ENCODE results near the gene DNMT3B. TPM values are rescaled to one million over a fixed set of nuclear protein-coding genes. Genes with fewer than 3 reads are reported as not detected.

Gene DNMT3B
- total and polyA plus RNA-seq, 7 experiments from 2014 or later: 0.32 to 2.5 (median 0.66) TPM

GRCh38 chr20:32819992-32820697, 58.0 kb downstream of the DNMT3B start:
- DNase-seq (peak in 7 of 9 donors; percentile 81 to 96 (median 93)), ATAC-seq (peak; percentile 85)
- peak overlapping the region; percentile 85 for H3K27ac ChIP-seq (ENCODE audit: low read depth, low read length)
- H3K36me3 Mint-ChIP-seq: peaks cover 0 to 6% (median 0%) of the 10 kb centered on the region in 5 donors
- POLR2A ChIA-PET: interaction anchor here (0.6 to 2.7 kb wide), 13 partner anchors 8 to 278 kb away, joined by 3 to 26 read pairs (median 5); partner anchors contain the start of gene COMMD7
- peak overlapping the region; percentile 89 to 99 (median 94) for H3K4me3 Mint-ChIP-seq
- H3K4me1 ChIP-seq (ENCODE audit: control insufficient read depth in 2 of 2, insufficient read depth in 2 of 2, low read length in 2 of 2): peaks cover 22 to 34% of the 10 kb centered on the region in 2 donors
- peak overlapping the region; percentile 93 for H3K4me3 ChIP-seq (ENCODE audit: low read length)
- H3K9me3 Mint-ChIP-seq: peaks cover 0 to 4% (median 0%) of the 10 kb centered on the region in 11 donors
- CTCF ChIA-PET: interaction anchor here (0.6 to 1.4 kb wide), 4 partner anchors 10 to 42 kb away, joined by 3 to 5 read pairs (median 4); no protein-coding TSS in a partner anchor
- H3K9me3 ChIP-seq (ENCODE audit: control insufficient read depth in 2 of 3, low read length in 3 of 3): no peaks in the 10 kb centered on the region
- H3K27me3 ChIP-seq (ENCODE audit: control insufficient read depth in 2 of 2, insufficient read depth in 2 of 2, low read length in 2 of 2): no peaks in the 10 kb centered on the region
- peaks cover 0 to 2% (median 0%) of the 10 kb centered on the region in 3 experiments for H3K36me3 ChIP-seq (ENCODE audit: control insufficient read depth in 2 of 3, insufficient read depth in 3 of 3, low read length in 3 of 3)
- intact Hi-C loops (cut with micrococcal nuclease): loop anchor here (1.0 to 5.0 kb wide), 8 partner anchors 8 to 462 kb away; partner anchors contain the start of gene ASXL1 (in 1 of the 2)
- H3K27ac Mint-ChIP-seq: peak overlapping the region; percentile 66 to 99 (median 98)
- H3K4me1 Mint-ChIP-seq: peaks cover 28 to 49% (median 44%) of the 10 kb centered on the region in 7 donors
- H3K27me3 Mint-ChIP-seq: no peaks in the 10 kb centered on the region

DNA sequence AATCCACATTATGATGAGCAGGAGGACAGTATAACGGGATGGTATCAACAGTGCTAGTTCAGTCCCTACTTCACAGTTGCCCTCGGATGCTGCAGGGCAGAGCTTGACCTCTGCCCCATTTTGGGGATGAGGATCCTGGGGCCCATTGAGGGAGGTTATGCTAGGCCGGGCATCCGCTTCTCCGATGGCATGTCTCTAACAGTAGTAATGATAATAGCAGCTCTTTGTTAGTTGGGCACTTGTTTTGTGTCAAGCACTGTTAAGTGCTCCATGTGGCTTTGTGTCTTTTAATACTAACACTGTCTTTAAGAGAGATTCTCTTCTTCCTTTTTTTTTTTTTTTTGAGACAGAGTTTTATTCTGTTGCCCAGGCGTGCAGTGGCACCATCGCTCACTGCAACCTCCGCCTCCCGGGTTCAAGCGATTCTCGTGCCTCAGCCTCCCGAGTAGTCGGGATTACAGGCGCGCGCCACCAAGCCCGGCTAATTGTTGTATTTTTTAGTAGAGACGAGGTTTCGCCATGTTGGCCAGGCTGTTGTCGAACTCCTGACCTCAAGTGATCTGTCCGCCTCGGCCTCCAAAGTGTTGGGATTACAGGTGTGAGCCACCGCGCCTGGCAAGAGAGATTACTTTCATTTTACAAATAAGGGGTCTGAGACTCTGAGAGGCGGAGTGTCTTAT, 58.7 kb downstream of the DNMT3B start:
- Histone ChIP-seq H3K27ac (ENCODE audit: low read depth, low read length) (peak overlapping the region; percentile 85), H3K27me3 (ENCODE audit: control insufficient read depth in 2 of 2, insufficient read depth in 2 of 2, low read length in 2 of 2) (no peaks in the 10 kb centered on the region), H3K4me1 (ENCODE audit: control insufficient read depth in 2 of 2, insufficient read depth in 2 of 2, low read length in 2 of 2) (peaks cover 22 to 34% of the 10 kb centered on the region in 2 donors), H3K9me3 (ENCODE audit: control insufficient read depth in 2 of 3, low read length in 3 of 3) (no peaks in the 10 kb centered on the region), H3K36me3 (ENCODE audit: control insufficient read depth in 2 of 3, insufficient read depth in 3 of 3, low read length in 3 of 3) (peaks cover 0 to 4% (median 0%) of the 10 kb centered on the region in 3 experiments), H3K4me3 (ENCODE audit: low read length) (peak overlapping the region; percentile 93)
- intact Hi-C loops (cut with micrococcal nuclease): loop anchor here (1.0 to 5.0 kb wide), 3 partner anchors 7 to 463 kb away; partner anchors contain the start of gene ASXL1 (in 1 of the 2)
- Mint-ChIP-seq H3K4me3 (peak overlapping the region; percentile 89 to 99 (median 94)), H3K27ac (peak overlapping the region; percentile 66 to 99 (median 98)), H3K4me1 (peaks cover 30 to 54% (median 50%) of the 10 kb centered on the region in 7 donors), H3K36me3 (peaks cover 0 to 8% (median 0%) of the 10 kb centered on the region in 5 donors), H3K27me3 (no peaks in the 10 kb centered on the region), H3K9me3 (peaks cover 0 to 4% (median 0%) of the 10 kb centered on the region in 11 donors)
- POLR2A ChIA-PET: interaction anchor here (0.9 to 2.7 kb wide), 12 partner anchors 8 to 279 kb away, joined by 3 to 26 read pairs (median 5); partner anchors contain the start of gene COMMD7
- CTCF ChIA-PET: interaction anchor here (0.7 to 1.4 kb wide), 5 partner anchors 9 to 42 kb away, joined by 3 to 5 read pairs (median 3); no protein-coding TSS in a partner anchor
- DNase-seq (no peak), ATAC-seq (no peak)

DNA sequence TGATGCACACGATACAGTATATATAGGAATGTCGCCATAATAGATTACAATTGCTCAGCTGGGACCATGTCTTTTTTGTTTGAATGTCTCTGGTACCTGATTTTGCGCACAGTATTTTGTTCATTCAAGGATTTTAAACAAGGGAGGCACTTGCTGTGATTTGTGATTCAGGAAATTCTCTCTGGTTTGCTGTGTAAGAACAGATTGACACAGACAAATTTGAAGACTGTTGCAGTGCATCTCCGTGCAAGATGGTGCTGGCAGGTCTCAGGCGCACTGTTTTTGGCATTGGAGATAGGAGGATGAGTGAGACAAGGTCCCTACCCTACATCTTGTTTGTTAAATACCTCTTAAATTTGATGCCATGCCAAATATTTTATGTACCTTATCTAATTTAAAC, 60.0 kb downstream of the DNMT3B start:
- Histone ChIP-seq H3K27ac (ENCODE audit: low read depth, low read length) (peak overlapping the region; percentile 85), H3K4me1 (ENCODE audit: control insufficient read depth in 2 of 2, insufficient read depth in 2 of 2, low read length in 2 of 2) (peaks cover 22 to 34% of the 10 kb centered on the region in 2 donors), H3K36me3 (ENCODE audit: control insufficient read depth in 2 of 3, insufficient read depth in 3 of 3, low read length in 3 of 3) (peaks cover 0 to 15% (median 0%) of the 10 kb centered on the region in 3 experiments), H3K27me3 (ENCODE audit: control insufficient read depth in 2 of 2, insufficient read depth in 2 of 2, low read length in 2 of 2) (no peaks in the 10 kb centered on the region), H3K4me3 (ENCODE audit: low read length) (no peak overlapping the region), H3K9me3 (ENCODE audit: control insufficient read depth in 2 of 3, low read length in 3 of 3) (no peaks in the 10 kb centered on the region)
- no peak for DNase-seq
- Mint-ChIP-seq H3K4me1 (peaks cover 30 to 63% (median 57%) of the 10 kb centered on the region in 7 donors), H3K27ac (peak overlapping the region in 8 of 9 donors; percentile 66 to 99 (median 84)), H3K9me3 (peaks cover 0 to 4% (median 0%) of the 10 kb centered on the region in 11 donors), H3K36me3 (peaks cover 0 to 14% (median 4%) of the 10 kb centered on the region in 5 donors), H3K27me3 (no peaks in the 10 kb centered on the region), H3K4me3 (peak overlapping the region in 9 of 10 donors; percentile 91 to 99 (median 94))
- ChIA-PET CTCF (no interaction called here), POLR2A (interaction anchor here (0.6 to 1.9 kb wide), 4 partner anchors 8 to 28 kb away, joined by 3 to 6 read pairs (median 4); no protein-coding TSS in a partner anchor)
- intact Hi-C loops (cut with micrococcal nuclease): loop anchor here in 1 of 2 donors (5.0 kb wide), 1 partner anchor 285 kb away; no protein-coding TSS in a partner anchor
- ATAC-seq: no peak

DNA sequence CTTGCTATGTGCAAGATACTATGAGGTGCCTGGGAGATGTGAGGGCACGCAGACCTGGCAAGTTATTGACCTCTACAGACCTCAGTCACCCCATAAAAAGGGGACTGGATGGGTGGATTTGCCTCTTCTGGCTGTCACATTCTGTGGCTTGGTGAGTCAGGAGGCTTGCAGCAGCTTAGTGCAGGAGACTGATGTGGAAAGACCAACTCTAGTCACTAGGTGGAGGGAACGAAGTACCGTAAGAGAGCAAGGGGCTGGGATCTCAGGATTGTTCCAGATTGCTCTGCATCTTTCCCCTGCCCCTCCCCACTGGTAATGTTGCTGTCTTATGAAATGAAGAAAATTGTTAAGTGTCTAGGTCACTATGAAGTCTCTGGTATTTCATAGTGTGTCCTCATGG, 60.9 kb downstream of the DNMT3B start:
- intact Hi-C loops (cut with micrococcal nuclease): loop anchor here in 1 of 2 donors (5.0 kb wide), 1 partner anchor 286 kb away; no protein-coding TSS in a partner anchor
- H3K4me3 ChIP-seq (ENCODE audit: low read length): no peak overlapping the region
- Mint-ChIP-seq H3K27me3 (no peaks in the 10 kb centered on the region), H3K27ac (peak overlapping the region; percentile 64 to 99 (median 84)), H3K36me3 (peaks cover 3 to 20% (median 8%) of the 10 kb centered on the region in 5 donors), H3K4me1 (peaks cover 30 to 71% (median 66%) of the 10 kb centered on the region in 7 donors), H3K4me3 (peak overlapping the region; percentile 45 to 99 (median 94)), H3K9me3 (peaks cover 0 to 4% (median 0%) of the 10 kb centered on the region in 11 donors)
- H3K9me3 ChIP-seq (ENCODE audit: control insufficient read depth in 2 of 3, low read length in 3 of 3): no peaks in the 10 kb centered on the region
- peak overlapping the region; percentile 85 for H3K27ac ChIP-seq (ENCODE audit: low read depth, low read length)
- peaks cover 22 to 37% of the 10 kb centered on the region in 2 donors for H3K4me1 ChIP-seq (ENCODE audit: control insufficient read depth in 2 of 2, insufficient read depth in 2 of 2, low read length in 2 of 2)
- CTCF ChIA-PET: no interaction called here
- no peaks in the 10 kb centered on the region for H3K27me3 ChIP-seq (ENCODE audit: control insufficient read depth in 2 of 2, insufficient read depth in 2 of 2, low read length in 2 of 2)
- POLR2A ChIA-PET: interaction anchor here (1.2 to 1.9 kb wide), 3 partner anchors 15 to 154 kb away, joined by 3 to 6 read pairs (median 5); no protein-coding TSS in a partner anchor
- ATAC-seq (no peak), DNase-seq (no peak)
- H3K36me3 ChIP-seq (ENCODE audit: control insufficient read depth in 2 of 3, insufficient read depth in 3 of 3, low read length in 3 of 3): peaks cover under 1 to 22% (median 3%) of the 10 kb centered on the region in 3 experiments

DNA sequence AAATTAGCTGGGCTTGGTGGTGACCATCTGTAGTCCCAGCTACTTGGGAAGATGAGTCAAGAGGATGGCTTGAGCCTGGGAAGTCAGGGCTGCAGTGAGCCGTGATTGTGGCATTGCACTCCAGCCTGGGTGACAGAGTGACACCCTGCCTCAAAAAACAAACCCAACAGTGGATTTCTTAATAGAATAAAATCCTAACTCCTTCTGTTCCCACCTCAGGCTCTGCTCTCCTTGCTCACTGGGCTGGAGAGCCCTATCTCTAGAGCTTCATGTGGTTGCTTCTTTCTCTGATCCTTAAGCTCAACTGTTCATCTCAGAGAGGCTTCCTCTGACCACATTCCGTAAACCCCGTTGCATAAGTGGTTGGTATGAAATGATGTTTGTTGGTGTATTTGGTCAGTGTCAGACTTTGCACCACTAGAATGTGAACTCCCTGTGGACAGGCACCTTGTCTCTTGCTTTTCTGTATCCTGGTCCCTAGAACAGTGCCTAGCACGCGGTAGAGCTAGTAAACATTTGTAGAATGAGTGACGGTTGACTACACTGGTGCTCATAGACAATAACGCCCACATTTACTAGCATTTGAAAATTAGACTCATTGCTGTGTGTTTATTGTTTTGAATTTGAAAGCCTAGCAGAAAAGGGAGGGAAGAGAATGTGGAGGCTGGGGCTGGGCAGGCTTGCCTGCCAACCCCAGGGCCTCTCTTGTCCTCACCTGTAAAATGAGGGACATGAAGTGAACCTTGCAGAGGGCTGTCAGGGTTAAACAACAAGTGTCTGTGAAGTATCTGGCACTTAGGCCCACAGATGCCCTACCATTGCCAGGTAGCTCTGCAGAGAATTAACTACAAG, 61.8 kb downstream of the DNMT3B start:
- Histone ChIP-seq H3K4me1 (ENCODE audit: control insufficient read depth in 2 of 2, insufficient read depth in 2 of 2, low read length in 2 of 2) (peaks cover 22 to 46% of the 10 kb centered on the region in 2 donors), H3K27me3 (ENCODE audit: control insufficient read depth in 2 of 2, insufficient read depth in 2 of 2, low read length in 2 of 2) (no peaks in the 10 kb centered on the region), H3K36me3 (ENCODE audit: control insufficient read depth in 2 of 3, insufficient read depth in 3 of 3, low read length in 3 of 3) (peaks cover 5 to 25% (median 7%) of the 10 kb centered on the region in 3 experiments), H3K9me3 (ENCODE audit: control insufficient read depth in 2 of 3, low read length in 3 of 3) (no peaks in the 10 kb centered on the region), H3K4me3 (ENCODE audit: low read length) (no peak overlapping the region), H3K27ac (ENCODE audit: low read depth, low read length) (peak overlapping the region; percentile 85)
- DNase-seq: no peak
- H3K4me3 Mint-ChIP-seq: peak overlapping the region in 9 of 10 donors; percentile 45 to 96 (median 94)
- peaks cover 0 to 4% (median 0%) of the 10 kb centered on the region in 11 donors for H3K9me3 Mint-ChIP-seq
- intact Hi-C loops (cut with micrococcal nuclease): loop anchor here in 1 of 2 donors (5.0 kb wide), 1 partner anchor 287 kb away; no protein-coding TSS in a partner anchor
- peaks cover 30 to 78% (median 73%) of the 10 kb centered on the region in 7 donors for H3K4me1 Mint-ChIP-seq
- ATAC-seq: no peak
- H3K36me3 Mint-ChIP-seq: peaks cover 6 to 26% (median 15%) of the 10 kb centered on the region in 5 donors
- ChIA-PET CTCF (interaction anchor here (0.6 kb wide), 1 partner anchor 97 kb away, joined by 3 read pairs; no protein-coding TSS in a partner anchor), POLR2A (interaction anchor here (0.6 to 1.7 kb wide), 3 partner anchors 12 to 154 kb away, joined by 3 to 7 read pairs (median 3); no protein-coding TSS in a partner anchor)
- no peaks in the 10 kb centered on the region for H3K27me3 Mint-ChIP-seq
- H3K27ac Mint-ChIP-seq: peak overlapping the region; percentile 39 to 99 (median 84)

Data from naive thymus-derived CD4-positive, alpha-beta T cell (primary cell).